Subcutaneous preadipocyte (primary cell): Measurements from ENCODE around the gene SLC35E1. TPM values are rescaled to one million over a fixed set of nuclear protein-coding genes. Genes with fewer than 3 reads are reported as not detected.

ENCODE experiments used
- small RNA-seq: library from RNA; depleted of rRNA; stranded (forward); fragments of <200 nt; gene quantifications from one replicate; pipeline ENCODE3, GENCODE V24; 2012
- total RNA-seq: library from RNA; depleted of rRNA; stranded (reverse); fragments of >200 nt; gene quantifications from 2 replicates; pipeline ENCODE4 v1.2.3, GENCODE V29; 2012

Gene SLC35E1
- total RNA-seq, result 23.9 and 39.9 TPM in 2 replicates

DNA sequence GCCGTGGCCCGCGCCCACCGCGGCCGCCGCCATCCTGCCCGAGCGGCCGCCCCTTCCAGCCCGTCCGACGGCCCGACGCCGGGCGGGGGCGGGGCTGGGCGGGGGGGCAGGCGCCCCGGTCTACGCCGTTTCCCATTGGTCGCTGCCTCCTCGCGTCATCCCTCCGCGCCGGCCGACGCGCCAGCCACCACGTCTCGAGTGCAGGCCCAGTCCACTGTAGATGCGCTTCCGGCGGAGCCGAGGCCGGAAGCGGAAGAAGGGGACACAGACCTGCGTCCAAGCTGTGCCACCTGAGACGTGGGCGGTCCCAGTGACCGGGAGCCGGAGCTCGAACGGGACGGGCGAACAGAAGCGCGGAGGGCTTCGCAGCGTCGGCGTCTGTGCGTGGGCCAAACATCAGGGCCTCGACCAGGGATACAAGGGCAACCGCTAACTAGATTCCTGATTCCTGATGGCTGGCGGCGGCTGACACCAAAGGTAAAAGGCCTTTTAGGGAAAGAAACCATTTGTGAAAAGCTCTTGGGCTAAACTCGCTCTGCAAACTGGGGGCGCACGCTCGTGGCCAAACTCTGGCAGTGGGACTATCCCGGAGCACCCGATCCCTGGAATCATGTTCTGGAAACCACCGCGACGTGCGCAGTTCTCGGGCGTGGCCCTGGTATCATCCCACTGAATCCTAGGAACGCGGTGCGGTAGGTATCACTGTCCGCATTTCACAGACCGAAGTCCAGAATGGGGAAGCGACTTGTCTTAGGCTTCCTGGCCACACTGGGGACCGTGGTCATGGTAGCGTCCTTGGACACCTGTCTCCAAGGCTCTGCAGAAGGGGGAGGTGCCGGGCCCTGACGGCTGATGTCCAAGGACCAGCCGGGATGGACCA, at the start of gene SLC35E1:
SLC35E1 (minus strand) TSS at position 84 of the 880 bp plus-strand sequence; CDS start at position 33, 51 bp downstream.

DNA sequence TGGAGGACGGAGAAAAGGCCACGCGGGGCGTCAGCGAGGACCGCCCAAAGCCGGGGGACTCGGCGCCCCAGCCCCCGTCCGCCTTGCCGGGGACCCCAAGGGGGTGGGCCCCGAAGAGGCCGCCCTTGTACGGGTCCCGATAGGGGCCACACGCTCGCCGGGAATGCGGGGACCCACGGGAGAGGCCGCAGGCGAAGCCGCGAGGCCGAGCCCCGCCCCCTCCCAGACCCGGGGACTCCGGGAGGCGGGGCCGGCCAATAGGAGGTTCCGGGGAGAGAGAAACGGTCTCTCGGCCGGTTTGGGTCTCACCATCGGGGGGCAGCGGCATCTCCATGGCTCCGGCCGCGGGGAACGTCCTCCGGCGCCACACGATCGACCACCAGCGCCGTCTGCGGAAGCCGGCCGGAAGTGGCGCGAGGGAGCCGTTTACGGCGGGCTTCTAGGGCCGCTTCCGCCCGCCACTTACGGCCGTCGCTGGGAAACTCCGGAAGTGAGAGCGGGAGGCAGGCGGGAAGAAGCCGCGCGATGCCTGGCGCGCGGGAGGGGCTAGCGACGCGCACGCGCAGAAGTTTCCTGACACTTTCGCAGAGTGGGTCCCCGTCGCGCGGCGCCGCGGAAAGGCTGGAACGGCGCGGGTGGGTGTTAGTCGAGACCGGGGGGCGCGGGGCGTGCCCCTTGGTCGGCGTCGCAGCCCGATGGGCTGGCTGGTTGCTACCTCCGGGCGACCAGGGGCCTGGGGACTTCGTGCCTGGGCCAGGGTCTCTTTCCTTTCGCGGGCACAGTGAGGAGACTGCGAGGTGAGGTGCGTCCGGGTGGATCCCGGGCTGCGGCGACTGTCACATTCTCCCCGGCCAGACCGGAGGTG, 29.9 kb downstream of the SLC35E1 start, which contains the start of gene CHERP:
CHERP (minus strand) TSS at position 393 of the 865 bp plus-strand sequence; CDS start at position 334, 59 bp downstream.

Small RNA genes within 50 kb of the gene (small RNA-seq; reads per million reads assigned to genes)
- not detected for gene RN7SL146P

Other genes starting within 250 kb of the SLC35E1 start
- gene KLF2, start 247.6 kb downstream of the SLC35E1 start, total RNA-seq, result 0.37 and 0.78 TPM in 2 replicates
- gene EPS15L1, start 100.4 kb downstream of the SLC35E1 start, total RNA-seq, result 13.6 and 23.5 TPM in 2 replicates
- gene CALR3, start 76.2 kb downstream of the SLC35E1 start, total RNA-seq, result not detected in 2 replicates
- gene C19orf44, start 76.0 kb downstream of the SLC35E1 start, total RNA-seq, result 4.9 and 5.9 TPM in 2 replicates
- 6.2 and 11.9 TPM in 2 replicates for gene CHERP, start 30.0 kb downstream of the SLC35E1 start, total RNA-seq
- 5.5 and 8.2 TPM in 2 replicates for gene MED26, start 55.8 kb upstream of the SLC35E1 start, total RNA-seq
- gene SMIM7, start 87.7 kb upstream of the SLC35E1 start, total RNA-seq, result 41.8 and 54.0 TPM in 2 replicates
- 0.73 and 0.78 TPM in 2 replicates for gene TMEM38A, start 88.7 kb upstream of the SLC35E1 start, total RNA-seq
- not detected in 2 replicates for gene NWD1, start 147.4 kb upstream of the SLC35E1 start, total RNA-seq